ENCODE data around the gene CABP2.

DNA sequence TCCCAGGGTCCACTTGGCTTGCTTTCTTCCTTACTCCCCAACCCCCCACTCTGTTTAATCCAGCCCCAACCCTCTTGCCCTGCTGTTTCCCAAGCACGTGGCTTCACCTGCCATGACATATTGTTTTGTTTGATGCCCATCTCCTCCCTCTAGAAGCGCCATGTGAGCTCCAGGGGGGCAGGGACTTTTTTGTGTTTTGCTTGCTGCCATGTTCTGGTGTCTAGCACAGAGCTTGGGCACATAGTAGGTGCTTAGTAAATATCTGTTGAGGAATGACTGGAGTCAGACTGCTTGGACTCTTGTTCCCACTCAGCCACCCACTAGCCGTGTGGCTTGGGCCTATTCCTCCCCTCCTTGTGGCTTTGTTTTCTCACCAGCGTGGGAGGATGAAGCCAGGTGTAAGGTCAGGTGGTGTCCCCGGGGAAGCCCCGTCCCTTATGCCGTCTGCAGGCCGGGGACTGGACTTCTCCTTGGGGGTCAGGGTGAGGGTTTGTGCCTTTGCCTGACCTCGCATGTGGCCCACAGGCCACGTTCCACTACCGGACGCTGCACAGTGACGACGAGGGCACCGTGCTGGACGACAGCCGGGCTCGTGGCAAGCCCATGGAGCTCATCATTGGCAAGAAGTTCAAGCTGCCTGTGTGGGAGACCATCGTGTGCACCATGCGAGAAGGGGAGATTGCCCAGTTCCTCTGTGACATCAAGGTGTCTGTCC is 36.6 kb downstream of the CABP2 start:
- no peak for TF ChIP-seq POLR2A (IDR thresholded peaks at IDR 0.05)
- TF ChIP-seq, protein P1, sequence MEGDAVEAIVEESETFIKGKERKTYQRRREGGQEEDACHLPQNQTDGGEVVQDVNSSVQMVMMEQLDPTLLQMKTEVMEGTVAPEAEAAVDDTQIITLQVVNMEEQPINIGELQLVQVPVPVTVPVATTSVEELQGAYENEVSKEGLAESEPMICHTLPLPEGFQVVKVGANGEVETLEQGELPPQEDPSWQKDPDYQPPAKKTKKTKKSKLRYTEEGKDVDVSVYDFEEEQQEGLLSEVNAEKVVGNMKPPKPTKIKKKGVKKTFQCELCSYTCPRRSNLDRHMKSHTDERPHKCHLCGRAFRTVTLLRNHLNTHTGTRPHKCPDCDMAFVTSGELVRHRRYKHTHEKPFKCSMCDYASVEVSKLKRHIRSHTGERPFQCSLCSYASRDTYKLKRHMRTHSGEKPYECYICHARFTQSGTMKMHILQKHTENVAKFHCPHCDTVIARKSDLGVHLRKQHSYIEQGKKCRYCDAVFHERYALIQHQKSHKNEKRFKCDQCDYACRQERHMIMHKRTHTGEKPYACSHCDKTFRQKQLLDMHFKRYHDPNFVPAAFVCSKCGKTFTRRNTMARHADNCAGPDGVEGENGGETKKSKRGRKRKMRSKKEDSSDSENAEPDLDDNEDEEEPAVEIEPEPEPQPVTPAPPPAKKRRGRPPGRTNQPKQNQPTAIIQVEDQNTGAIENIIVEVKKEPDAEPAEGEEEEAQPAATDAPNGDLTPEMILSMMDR (IDR thresholded peaks at IDR 0.05) = no peak
